Mesendoderm (in vitro differentiated cells): ENCODE measurements around the gene PARD3B.

Experiments used
- DNase-seq: peaks from one replicate; pipeline ENCODE4 v3.0.0; 2013
- H2AK5ac ChIP-seq: 2 replicates; pipeline ENCODE4 v1.6.1; 2013; ENCODE audit warnings: low read length, inconsistent platforms
- H2BK120ac ChIP-seq: 2 replicates; pipeline ENCODE4 v1.6.1; 2013; ENCODE audit warnings: low read depth, mild to moderate bottlenecking, low read length, moderate library complexity, mixed read lengths
- H2BK15ac ChIP-seq: replicated peaks from 2 replicates; pipeline ENCODE4 v1.6.1; 2013; ENCODE audit warnings: low read depth, mild to moderate bottlenecking, moderate library complexity
- H2BK5ac ChIP-seq: 2 replicates; pipeline ENCODE4 v1.6.1; 2013; ENCODE audit warnings: low read length, inconsistent platforms
- H3K18ac ChIP-seq: 2 replicates; pipeline ENCODE4 v1.6.1; 2013; ENCODE audit warnings: mild to moderate bottlenecking, low read length, mixed read lengths
- H3K23ac ChIP-seq: one replicate; pipeline ENCODE4 v1.6.1; 2013; ENCODE audit warnings: low read length
- H3K27ac ChIP-seq: 2 replicates; pipeline ENCODE4 v1.5.1; 2013; ENCODE audit warnings: low read depth, mild to moderate bottlenecking, inconsistent platforms, low read length, moderate library complexity
- H3K27me3 ChIP-seq: 2 replicates; pipeline ENCODE4 v1.6.1; 2013; ENCODE audit warnings: low read length, control low read depth, mild to moderate bottlenecking, inconsistent platforms; ENCODE audit not compliant: insufficient read depth, poor library complexity
- H3K36me3 ChIP-seq: 2 replicates; pipeline ENCODE4 v1.6.1; 2013; ENCODE audit warnings: low read length, inconsistent platforms; ENCODE audit not compliant: control insufficient read depth, insufficient read depth
- H3K4ac ChIP-seq: one replicate; pipeline ENCODE4 v1.6.1; 2013; ENCODE audit warnings: low read depth, mild to moderate bottlenecking, low read length, moderate library complexity
- H3K4me1 ChIP-seq: 2 replicates; pipeline ENCODE4 v1.6.1; 2013; ENCODE audit warnings: low read depth, low read length, inconsistent platforms; ENCODE audit not compliant: control insufficient read depth
- H3K4me2 ChIP-seq: 2 replicates; pipeline ENCODE4 v1.6.1; 2013; ENCODE audit warnings: low read length
- H3K4me3 ChIP-seq: 2 replicates; pipeline ENCODE4 v1.5.1; 2013; ENCODE audit warnings: mild to moderate bottlenecking, low read length
- H3K56ac ChIP-seq: one replicate; pipeline ENCODE4 v1.6.1; 2013; ENCODE audit warnings: low read length
- H3K79me1 ChIP-seq: 2 replicates; pipeline ENCODE4 v1.6.1; 2013; ENCODE audit warnings: low read length, inconsistent platforms
- H3K79me2 ChIP-seq: 2 replicates; pipeline ENCODE4 v1.6.1; 2013; ENCODE audit warnings: mild to moderate bottlenecking, low read length; ENCODE audit not compliant: control insufficient read depth, insufficient read depth
- H3K9ac ChIP-seq: 2 replicates; pipeline ENCODE4 v1.6.1; 2013; ENCODE audit warnings: low read length, inconsistent platforms
- H4K5ac ChIP-seq: one replicate; pipeline ENCODE4 v1.6.1; 2013; ENCODE audit warnings: low read length
- H4K8ac ChIP-seq: one replicate; pipeline ENCODE4 v1.6.1; 2013; ENCODE audit warnings: low read depth, mild to moderate bottlenecking, control low read depth, low read length, moderate library complexity
- WGBS: extraction: QIAGEN DNeasy Blood & Tissue Kit; methylation state at CpG from one replicate; pipeline ENCODE4 v1.1.7; 2013; ENCODE audit warnings: low lambda C conversion rate, missing lambda C conversion rate; ENCODE audit not compliant: insufficient coverage; ENCODE audit errors: extremely low coverage; 5-methylcytosine and 5-hydroxymethylcytosine counted together

Gene PARD3B

DNA sequence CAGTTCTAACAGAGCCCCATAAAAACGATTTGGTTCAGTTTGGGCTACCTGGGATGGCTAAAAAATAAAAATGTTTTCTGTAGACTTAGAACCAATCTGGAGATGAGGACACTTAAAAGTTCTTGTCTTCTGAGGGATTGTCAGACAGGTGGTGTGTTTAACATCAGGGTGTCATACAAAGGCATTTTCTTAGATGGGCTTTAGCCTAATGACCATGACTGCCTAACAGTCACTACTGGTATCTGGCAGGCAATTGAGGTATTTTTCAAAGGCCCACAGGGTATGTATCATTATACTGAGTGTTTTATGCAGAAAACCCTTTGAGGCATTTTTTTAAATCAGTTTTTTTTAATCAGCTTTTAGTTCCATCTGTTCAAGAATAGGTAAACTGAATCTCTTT is 341.4 kb downstream of the PARD3B start:
- Histone ChIP-seq H2BK5ac (no peak overlapping the region), H2BK15ac (no peak overlapping the region), H3K4me3 (no peak overlapping the region), H3K27ac (no peak overlapping the region), H4K8ac (no peak overlapping the region), H3K4ac (no peak overlapping the region), H3K56ac (no peak overlapping the region), H4K5ac (no peak overlapping the region), H3K9ac (no peak overlapping the region), H2AK5ac (no peak overlapping the region), H3K18ac (no peak overlapping the region), H2BK120ac (no peak overlapping the region), H3K23ac (no peak overlapping the region), H3K4me2 (no peak overlapping the region), H3K79me2 (no peaks in the 10 kb centered on the region), H3K36me3 (no peaks in the 10 kb centered on the region), H3K27me3 (no peaks in the 10 kb centered on the region), H3K79me1 (no peaks in the 10 kb centered on the region), H3K4me1 (peaks cover 6% of the 10 kb centered on the region)
- no peak for DNase-seq
- no CpG with 5 or more reads among the region's 1 CpG for WGBS

DNA sequence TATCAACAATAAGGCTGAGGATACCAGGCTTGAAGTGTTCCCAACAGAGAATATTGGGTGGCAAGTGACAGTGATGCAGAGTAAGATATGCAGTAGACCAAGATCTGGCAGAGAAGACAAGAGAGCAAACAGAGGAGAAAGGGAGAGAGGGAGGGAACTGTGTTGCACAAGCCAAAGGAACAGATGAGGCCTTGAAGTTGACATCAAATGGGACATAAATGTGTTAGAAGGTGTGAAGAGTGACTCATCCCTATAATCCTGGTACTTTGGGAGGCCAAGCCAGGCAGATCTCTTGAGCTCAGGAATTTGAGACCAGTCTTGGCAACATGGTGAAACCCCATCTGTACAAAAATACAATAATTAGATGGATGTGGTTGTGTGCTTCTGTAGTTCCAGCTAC is 342.9 kb downstream of the PARD3B start:
- H3K4me1 ChIP-seq: peaks cover 6% of the 10 kb centered on the region
- no peak overlapping the region for H2BK120ac ChIP-seq
- no peaks in the 10 kb centered on the region for H3K27me3 ChIP-seq
- H3K4me3 ChIP-seq: no peak overlapping the region
- H3K23ac ChIP-seq: no peak overlapping the region
- H3K27ac ChIP-seq: no peak overlapping the region
- H2BK5ac ChIP-seq: no peak overlapping the region
- H3K79me2 ChIP-seq: no peaks in the 10 kb centered on the region
- no peak overlapping the region for H3K4me2 ChIP-seq
- no peak overlapping the region for H4K5ac ChIP-seq
- H3K79me1 ChIP-seq: no peaks in the 10 kb centered on the region
- no peaks in the 10 kb centered on the region for H3K36me3 ChIP-seq
- H2AK5ac ChIP-seq: no peak overlapping the region
- H3K56ac ChIP-seq: no peak overlapping the region
- no peak overlapping the region for H2BK15ac ChIP-seq
- H3K9ac ChIP-seq: no peak overlapping the region
- H3K4ac ChIP-seq: no peak overlapping the region
- no peak overlapping the region for H3K18ac ChIP-seq
- no peak overlapping the region for H4K8ac ChIP-seq
- peak; percentile 46 for DNase-seq

DNA sequence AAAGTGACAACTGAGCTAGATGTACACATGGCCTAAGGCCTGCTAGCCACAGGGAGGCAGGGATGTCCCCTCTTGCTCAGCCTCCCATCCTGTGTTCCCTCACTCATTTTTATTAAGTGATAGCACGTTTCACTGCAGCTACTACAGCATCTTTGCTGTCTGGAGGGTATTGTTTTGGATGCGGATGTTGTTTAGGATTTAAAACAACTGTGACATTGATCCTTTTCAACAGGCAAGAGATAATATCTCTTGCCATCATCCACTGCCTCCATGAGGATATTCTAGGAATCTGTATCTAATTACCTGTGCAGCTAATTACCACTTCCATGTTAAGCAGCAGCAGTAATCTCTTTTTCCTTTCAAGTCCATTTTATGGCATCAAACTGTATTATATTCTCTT is 345.4 kb downstream of the PARD3B start:
- H2BK5ac ChIP-seq: no peak overlapping the region
- no peak overlapping the region for H3K4me2 ChIP-seq
- no peak overlapping the region for H2AK5ac ChIP-seq
- WGBS: no CpG with 5 or more reads among the region's 2 CpGs
- H3K27me3 ChIP-seq: no peaks in the 10 kb centered on the region
- H3K9ac ChIP-seq: no peak overlapping the region
- H4K5ac ChIP-seq: no peak overlapping the region
- no peak overlapping the region for H3K27ac ChIP-seq
- no peaks in the 10 kb centered on the region for H3K79me1 ChIP-seq
- H4K8ac ChIP-seq: no peak overlapping the region
- no peak for DNase-seq
- H3K56ac ChIP-seq: no peak overlapping the region
- no peak overlapping the region for H3K4me3 ChIP-seq
- no peak overlapping the region for H3K18ac ChIP-seq
- peaks cover 6% of the 10 kb centered on the region for H3K4me1 ChIP-seq
- no peaks in the 10 kb centered on the region for H3K79me2 ChIP-seq
- no peak overlapping the region for H2BK15ac ChIP-seq
- no peak overlapping the region for H3K23ac ChIP-seq
- no peaks in the 10 kb centered on the region for H3K36me3 ChIP-seq
- no peak overlapping the region for H2BK120ac ChIP-seq
- no peak overlapping the region for H3K4ac ChIP-seq

DNA sequence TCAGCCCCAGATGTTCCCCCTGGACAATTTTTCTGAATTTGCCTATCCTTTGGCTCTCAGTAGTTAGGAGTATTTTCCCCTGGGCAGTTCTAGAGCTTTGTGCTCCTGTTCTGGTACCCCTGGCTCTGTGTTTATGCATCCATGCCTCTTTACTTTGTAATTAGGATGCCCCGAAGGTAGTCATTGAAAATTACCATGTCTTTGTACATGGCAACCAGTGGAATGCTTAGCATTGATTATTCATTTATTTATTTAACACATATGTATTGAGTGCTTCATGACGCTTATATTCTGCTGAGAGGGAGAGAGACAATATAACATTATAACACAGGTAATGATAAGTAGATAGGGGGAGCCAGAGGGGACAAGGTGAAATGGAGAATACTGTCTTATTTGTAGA is 346.5 kb downstream of the PARD3B start:
- no peak overlapping the region for H2AK5ac ChIP-seq
- no peaks in the 10 kb centered on the region for H3K79me1 ChIP-seq
- no peak overlapping the region for H3K18ac ChIP-seq
- peaks cover 6% of the 10 kb centered on the region for H3K4me1 ChIP-seq
- H3K9ac ChIP-seq: no peak overlapping the region
- no peak overlapping the region for H3K4ac ChIP-seq
- H2BK120ac ChIP-seq: no peak overlapping the region
- H2BK15ac ChIP-seq: no peak overlapping the region
- H3K4me2 ChIP-seq: no peak overlapping the region
- no peak overlapping the region for H3K56ac ChIP-seq
- H3K23ac ChIP-seq: no peak overlapping the region
- H2BK5ac ChIP-seq: no peak overlapping the region
- no CpG with 5 or more reads among the region's 2 CpGs for WGBS
- H3K4me3 ChIP-seq: no peak overlapping the region
- no peak overlapping the region for H4K5ac ChIP-seq
- H4K8ac ChIP-seq: no peak overlapping the region
- no peak for DNase-seq
- H3K79me2 ChIP-seq: no peaks in the 10 kb centered on the region
- no peaks in the 10 kb centered on the region for H3K27me3 ChIP-seq
- no peak overlapping the region for H3K27ac ChIP-seq
- H3K36me3 ChIP-seq: no peaks in the 10 kb centered on the region

DNA sequence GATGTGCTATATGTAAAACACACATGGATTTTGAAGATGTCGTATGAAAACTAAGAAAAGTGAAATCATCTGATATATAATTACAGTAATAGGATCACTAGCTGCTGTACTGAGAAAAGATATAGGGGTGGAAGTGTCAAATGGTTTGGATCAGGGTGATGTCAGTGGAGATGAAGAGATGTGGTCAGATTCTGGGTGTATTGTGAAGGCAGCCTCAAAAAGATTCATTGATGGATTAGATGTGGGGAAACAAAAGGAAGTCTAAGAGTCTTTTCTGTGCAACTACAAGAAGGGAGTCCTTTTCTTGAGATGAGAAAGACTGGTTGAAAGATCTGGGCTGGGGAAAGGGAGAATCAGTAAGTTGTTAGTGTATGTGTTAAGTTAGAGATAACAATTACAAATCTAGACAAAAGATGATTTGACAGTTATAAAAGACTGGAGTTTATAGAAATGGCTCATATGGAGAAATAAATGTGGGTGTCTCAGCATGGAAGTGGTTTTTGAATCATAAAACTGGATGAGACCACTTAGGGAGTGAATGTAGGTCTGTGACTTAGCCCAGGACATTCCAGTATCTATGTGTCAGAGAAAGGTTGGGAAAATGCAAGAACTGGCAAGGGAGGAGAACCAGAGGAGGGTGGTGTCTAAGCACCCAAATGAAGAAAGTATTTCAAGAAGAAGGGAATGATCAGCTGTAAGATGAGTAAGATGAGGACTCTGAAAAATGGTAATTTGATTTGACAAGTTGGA is 347.4 kb downstream of the PARD3B start:
- Histone ChIP-seq H4K8ac (no peak overlapping the region), H4K5ac (no peak overlapping the region), H3K4ac (no peak overlapping the region), H3K27me3 (no peaks in the 10 kb centered on the region), H3K9ac (no peak overlapping the region), H2AK5ac (no peak overlapping the region), H3K79me2 (no peaks in the 10 kb centered on the region), H3K56ac (no peak overlapping the region), H3K36me3 (no peaks in the 10 kb centered on the region), H2BK120ac (no peak overlapping the region), H3K27ac (no peak overlapping the region), H3K23ac (no peak overlapping the region), H3K4me2 (no peak overlapping the region), H3K18ac (no peak overlapping the region), H3K79me1 (no peaks in the 10 kb centered on the region), H2BK5ac (no peak overlapping the region), H2BK15ac (no peak overlapping the region), H3K4me1 (peaks cover 4% of the 10 kb centered on the region), H3K4me3 (no peak overlapping the region)
- DNase-seq: no peak
- no CpG with 5 or more reads among the region's 1 CpG for WGBS

DNA sequence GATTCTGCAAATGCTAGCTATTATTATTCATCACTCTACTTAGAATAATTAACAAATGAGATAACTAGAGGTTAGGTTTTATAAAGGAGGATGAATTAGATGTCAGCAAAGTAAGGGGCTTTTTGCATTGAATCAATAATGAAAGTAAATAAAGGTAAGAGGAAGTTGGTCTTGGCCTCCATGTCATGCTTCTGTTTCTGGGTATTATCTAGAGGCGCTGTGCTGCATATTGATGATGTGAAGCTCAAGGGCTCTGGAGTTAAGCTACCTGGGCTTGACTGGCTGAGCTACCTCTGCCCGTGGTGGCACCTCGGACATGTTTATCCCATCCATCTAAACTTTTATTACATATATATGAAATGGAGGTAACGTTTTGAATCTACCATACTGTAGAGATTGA is 350.9 kb downstream of the PARD3B start:
- no peak overlapping the region for H3K27ac ChIP-seq
- no peak overlapping the region for H2BK5ac ChIP-seq
- no CpG with 5 or more reads among the region's 4 CpGs for WGBS
- no peak overlapping the region for H3K4ac ChIP-seq
- H4K5ac ChIP-seq: no peak overlapping the region
- H3K27me3 ChIP-seq: no peaks in the 10 kb centered on the region
- H3K79me1 ChIP-seq: no peaks in the 10 kb centered on the region
- H3K4me2 ChIP-seq: no peak overlapping the region
- H3K23ac ChIP-seq: no peak overlapping the region
- H3K9ac ChIP-seq: no peak overlapping the region
- no peak overlapping the region for H2BK120ac ChIP-seq
- H3K79me2 ChIP-seq: no peaks in the 10 kb centered on the region
- no peak overlapping the region for H4K8ac ChIP-seq
- H2BK15ac ChIP-seq: no peak overlapping the region
- DNase-seq: no peak
- H3K18ac ChIP-seq: no peak overlapping the region
- no peak overlapping the region for H3K4me3 ChIP-seq
- no peak overlapping the region for H2AK5ac ChIP-seq
- H3K56ac ChIP-seq: no peak overlapping the region
- no peaks in the 10 kb centered on the region for H3K4me1 ChIP-seq
- no peaks in the 10 kb centered on the region for H3K36me3 ChIP-seq
